ENCODE data around the gene MRPL36. TPM values are rescaled to one million over a fixed set of nuclear protein-coding genes. Genes with fewer than 3 reads are reported as not detected.

MRPL36 gene
- total and polyA plus RNA-seq, 2 of the 4 experiments (the other 2 are of a cell fraction) = 85.9 to 103 TPM

GRCh38 chr5:1779782-1780613, 19.6 kb downstream of the MRPL36 start:
- ChIA-PET CTCF (no interaction called here), POLR2A (ENCODE audit: unreplicated experiment) (no interaction called here)
- no TSS peak for BruUV-seq (replicated peaks)
- H2BK15ac ChIP-seq (ENCODE audit: low read depth, low read length) = no peak overlapping the region
- H3K9me3 ChIP-seq (ENCODE audit: control insufficient read depth, insufficient read depth, low read length) = no peaks in the 10 kb centered on the region
- no peak overlapping the region for H3K23ac ChIP-seq (ENCODE audit: low read depth, low read length)
- peaks cover 2% of the 10 kb centered on the region; the same call in 1 of the 2 replicates for H3K9me1 ChIP-seq (ENCODE audit: insufficient read depth, low read length)
- H3K18ac ChIP-seq (ENCODE audit: low read depth, low read length) = no peak overlapping the region
- no peaks in the 10 kb centered on the region for H4K20me1 ChIP-seq (ENCODE audit: insufficient read depth, low read length)
- H2BK20ac ChIP-seq (ENCODE audit: low read depth, low read length) = no peak overlapping the region
- H2AK9ac ChIP-seq (replicated peaks; ENCODE audit: low read depth, low read length, poor library complexity) = no peak overlapping the region
- dilution Hi-C loops (cut with HindIII; ENCODE audit: low sequenced_read_pairs, unreplicated experiment) (no loop called here), intact Hi-C loops (cut with micrococcal nuclease) (no loop called here), in situ Hi-C loops (cut with MboI; ENCODE audit: low sequenced_read_pairs) (loop anchor here (25.0 kb wide), 1 partner anchor 818 kb away; no protein-coding TSS in a partner anchor)
- H2BK5ac ChIP-seq (ENCODE audit: low read depth, low read length, poor library complexity, severe bottlenecking) = no peak overlapping the region
- no peak overlapping the region for H3K4me3 ChIP-seq (ENCODE audit: insufficient read depth, low read depth, low read length)
- no peak overlapping the region for H4K8ac ChIP-seq (ENCODE audit: low read depth in 2 of 2, low read length in 2 of 2)
- H3K79me1 ChIP-seq (ENCODE audit: low read depth in 1 of 2, low read length in 2 of 2) = no peaks in the 10 kb centered on the region
- H3K27ac ChIP-seq (ENCODE audit: insufficient read depth, low read length) = no peak overlapping the region
- H3K56ac ChIP-seq (ENCODE audit: extremely low read depth, insufficient read depth, low read length) = no peak overlapping the region
- no peak overlapping the region for H3K14ac ChIP-seq (replicated peaks; ENCODE audit: low read depth, low read length)
- no peak overlapping the region for H3K4me2 ChIP-seq (ENCODE audit: low read depth, low read length)
- no peak for ATAC-seq (ENCODE audit: low read depth)
- H3K36me3 ChIP-seq (ENCODE audit: control insufficient read depth, insufficient read depth, low read length) = no peaks in the 10 kb centered on the region
- H2AFZ ChIP-seq (replicated peaks; ENCODE audit: low read length, poor library complexity) = no peak overlapping the region
- H4K91ac ChIP-seq (ENCODE audit: insufficient read depth, low read depth, low read length) = no peak overlapping the region
- DNase-seq = no peak
- H3K27me3 ChIP-seq (ENCODE audit: control insufficient read depth, insufficient read depth, low read length) = no peaks in the 10 kb centered on the region; the same call in 1 of the 2 replicates
- H2AK5ac ChIP-seq (ENCODE audit: low read depth, low read length) = no peak overlapping the region
- H4K5ac ChIP-seq (ENCODE audit: low read depth, low read length) = no peak overlapping the region
- H2BK120ac ChIP-seq (ENCODE audit: low read depth, low read length) = no peak overlapping the region
- TF ChIP-seq SMC3 (IDR thresholded peaks at IDR 0.05; ENCODE audit: low read depth, low read length) (no peak), CEBPB (IDR thresholded peaks at IDR 0.05; ENCODE audit: low read depth, low read length) (no peak), MXI1 (IDR thresholded peaks at IDR 0.05; ENCODE audit: borderline replicate concordance, low read depth, low read length) (no peak), POLR2A (IDR thresholded peaks at IDR 0.05; ENCODE audit: low read depth, low read length) (no peak), BHLHE40 (IDR thresholded peaks at IDR 0.05; ENCODE audit: low read depth, low read length) (no peak)
- 66% methylated on average over 4 of the region's 20 CpGs; no CpG with 5 or more reads in 1 of the 2 experiments for WGBS, 2 experiments (ENCODE audit: extremely low coverage in 2 of 2, insufficient read length in 1 of 2)
- H3K4ac ChIP-seq (ENCODE audit: low read depth, low read length) = no peak overlapping the region
- H3K9ac ChIP-seq (ENCODE audit: low read depth, low read length) = no peak overlapping the region
- H3K4me1 ChIP-seq (ENCODE audit: control insufficient read depth, insufficient read depth, low read length) = no peaks in the 10 kb centered on the region

Measured in IMR-90 (cell line).